CD4-positive, alpha-beta T cell treated with Interleukin-6 for 4 hours (primary cell): Measurements from ENCODE around the gene MRGPRF.

Source experiments
- DNase-seq: peaks from one replicate; pipeline ENCODE4 v3.0.0-alpha.2; 2020; ENCODE audit warnings: mixed read lengths

The MRGPRF gene

DNA sequence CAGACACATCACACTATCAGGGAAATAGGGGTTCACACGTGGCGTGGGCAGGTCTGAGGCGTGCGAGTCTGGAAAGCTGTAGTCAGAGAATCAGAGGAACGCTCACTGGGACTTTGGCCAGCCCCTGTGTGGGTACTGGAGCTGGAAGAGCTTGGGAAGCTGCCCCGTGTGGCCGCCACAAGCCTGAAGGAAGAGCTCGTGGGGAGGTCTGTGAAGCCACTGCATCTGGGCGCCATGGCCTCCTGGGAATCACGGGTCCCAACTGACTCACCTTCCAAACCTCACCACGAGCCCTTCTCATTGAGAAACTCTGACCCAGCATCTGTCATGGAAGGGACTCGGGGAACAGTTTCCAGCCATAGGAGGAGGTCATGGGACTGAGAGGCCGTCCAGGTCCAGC is 5.9 kb upstream of the MRGPRF start:
- no peak for DNase-seq

DNA sequence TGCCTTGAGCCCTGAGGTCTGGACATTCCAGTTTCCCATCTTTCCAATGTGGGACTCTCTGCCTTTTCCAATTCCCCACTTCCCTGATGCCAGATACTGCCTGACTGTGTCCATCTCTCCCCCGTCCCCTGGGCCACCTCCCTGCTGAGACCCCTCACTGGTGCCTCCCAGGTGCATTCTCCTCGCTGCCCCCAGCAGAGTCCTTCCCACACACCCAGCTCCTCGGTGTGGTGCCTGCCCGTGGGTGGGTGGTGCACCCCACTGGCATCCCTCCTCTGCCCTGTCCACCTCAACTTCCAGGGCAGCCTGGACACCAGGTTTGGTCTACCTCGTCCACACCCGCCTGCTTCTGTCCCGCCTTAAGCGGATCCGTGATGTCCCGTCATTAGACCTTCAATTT is 4.9 kb upstream of the MRGPRF start:
- no peak for DNase-seq

DNA sequence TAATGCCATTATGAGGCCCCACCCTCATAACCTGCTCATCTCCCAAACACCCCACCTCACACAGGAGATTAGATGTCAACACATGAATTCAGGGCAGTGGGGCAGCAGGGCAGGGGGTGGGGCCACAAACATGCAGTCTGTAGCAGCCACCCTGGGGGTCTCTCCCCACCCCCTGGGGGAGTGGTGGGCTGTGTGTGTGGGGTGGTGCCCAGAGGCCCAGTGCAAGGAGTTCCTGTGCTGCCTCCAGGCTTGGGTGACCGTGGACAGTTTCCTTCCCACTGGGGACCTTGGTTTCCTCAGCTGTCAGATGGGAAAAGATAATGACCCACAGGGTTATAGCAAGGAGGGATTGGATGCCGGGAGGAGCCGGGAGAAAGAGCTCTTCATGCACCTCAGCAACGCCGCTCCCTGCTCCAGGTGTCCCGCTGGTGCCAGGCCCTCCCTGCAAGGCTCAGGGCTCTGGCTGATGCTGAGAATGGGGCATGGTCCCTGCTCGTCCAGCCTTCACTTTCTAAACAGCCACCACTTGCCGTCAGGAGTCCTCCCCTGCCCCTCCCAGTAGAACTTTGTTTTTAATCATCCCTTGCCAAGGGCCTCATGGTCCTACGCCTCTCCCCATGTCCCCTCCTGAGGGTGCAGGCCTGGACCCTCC is 2.0 kb upstream of the MRGPRF start:
- no peak for DNase-seq

DNA sequence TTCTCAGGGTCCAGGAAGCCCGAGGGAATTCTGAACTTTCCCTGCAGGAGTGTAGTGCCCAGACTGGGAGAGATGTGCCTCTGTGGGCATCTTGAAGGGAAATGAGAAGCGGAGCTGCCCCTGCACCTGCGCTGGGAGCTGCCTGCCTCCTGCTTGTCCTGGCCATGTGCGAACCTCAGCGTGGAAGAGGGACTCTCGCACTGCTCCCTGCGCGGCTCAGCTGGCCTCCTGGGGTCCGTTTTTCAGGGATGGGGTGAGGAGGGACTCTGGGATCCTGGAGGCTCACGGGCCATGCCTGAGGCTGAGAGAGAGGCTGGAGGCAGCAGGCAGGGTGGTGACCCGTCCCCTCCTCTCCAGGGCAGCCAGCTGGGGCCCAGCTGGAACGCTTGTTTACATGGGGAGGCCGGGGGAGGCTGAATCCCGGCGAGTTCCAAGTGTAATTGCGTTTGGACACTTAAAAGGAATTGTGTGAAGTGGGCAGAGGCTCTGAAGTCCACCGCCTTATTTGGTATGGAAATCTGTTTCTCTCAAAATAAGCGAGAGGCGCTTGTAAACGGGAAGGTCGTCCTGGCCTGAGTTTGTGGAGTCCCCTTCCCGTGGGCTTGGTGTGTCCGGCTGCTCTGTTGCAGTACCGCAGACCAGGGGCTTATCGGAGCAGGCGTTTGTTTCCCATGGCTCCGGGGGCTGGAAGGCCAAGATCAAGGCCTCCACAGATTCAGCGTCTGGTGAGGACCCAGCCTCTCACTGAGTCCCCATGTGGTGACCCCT is 1.2 kb upstream of the MRGPRF start:
- no peak for DNase-seq

DNA sequence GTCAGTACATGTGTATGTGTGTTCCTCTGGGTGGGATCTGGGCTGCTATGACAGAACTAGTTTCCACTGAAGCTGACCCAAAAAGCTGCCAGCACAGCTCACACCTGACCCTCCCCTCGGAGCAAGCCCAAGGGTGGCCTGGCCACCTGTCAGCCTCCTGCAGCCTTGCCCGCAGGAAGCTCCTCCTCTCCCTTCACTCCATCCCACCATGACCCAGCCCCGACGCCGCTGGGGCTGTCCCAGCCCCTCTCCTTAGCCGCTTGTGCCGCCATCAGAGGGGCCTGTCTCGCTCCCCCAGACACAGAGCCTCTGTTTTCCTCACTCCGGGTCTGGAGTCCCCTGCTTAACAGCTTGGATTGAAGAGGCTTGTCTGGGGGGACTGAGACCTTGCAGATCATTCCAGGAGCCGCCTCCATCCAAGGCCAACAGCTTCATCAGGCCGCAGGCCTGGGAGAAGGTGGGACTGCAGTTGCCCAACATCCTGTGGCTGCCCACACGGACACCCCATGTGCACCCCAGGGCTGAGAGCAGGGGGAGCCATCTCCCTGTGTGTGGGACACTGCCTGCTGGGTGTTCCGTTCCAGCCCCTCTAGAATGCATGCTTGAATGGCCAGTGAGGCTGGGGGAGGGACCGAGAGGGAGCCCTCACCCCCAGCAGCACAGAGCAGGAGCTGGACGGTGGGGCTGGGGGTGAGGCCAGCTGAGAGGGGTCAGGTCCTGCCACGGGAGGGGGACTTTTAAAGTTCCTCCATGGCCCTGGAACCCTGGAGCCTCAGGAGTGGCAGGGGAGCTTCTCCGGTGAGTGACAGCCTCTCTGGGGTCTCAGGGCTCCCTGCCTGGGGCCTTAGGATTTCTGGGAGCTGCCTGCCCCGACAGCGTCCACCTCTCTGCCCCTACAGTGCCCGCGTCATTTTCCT is 696 bp downstream of the MRGPRF start:
- DNase-seq = no peak

DNA sequence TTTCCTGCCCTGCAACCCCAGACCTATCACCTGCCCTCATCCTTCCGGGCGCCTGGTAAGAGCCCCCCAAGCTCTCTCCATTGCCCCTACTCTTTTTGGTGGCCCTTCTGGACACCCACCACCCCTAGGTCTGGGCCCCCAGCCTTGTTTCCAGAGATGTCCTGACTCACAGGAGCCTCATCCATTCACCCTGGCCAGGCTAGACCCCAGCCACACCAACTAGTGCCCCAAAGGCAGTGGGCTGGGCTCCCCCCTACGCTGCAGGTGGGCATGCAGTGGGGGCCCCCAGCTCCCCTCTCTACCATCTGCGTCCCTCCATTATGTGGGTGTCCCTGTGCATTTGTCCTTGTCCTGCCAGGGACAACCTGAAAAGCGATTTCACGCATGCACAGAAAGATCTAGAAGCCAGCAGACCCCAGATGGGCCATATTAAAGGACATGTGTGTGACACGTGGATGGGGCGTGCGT is 1.4 kb downstream of the MRGPRF start:
- no peak for DNase-seq

DNA sequence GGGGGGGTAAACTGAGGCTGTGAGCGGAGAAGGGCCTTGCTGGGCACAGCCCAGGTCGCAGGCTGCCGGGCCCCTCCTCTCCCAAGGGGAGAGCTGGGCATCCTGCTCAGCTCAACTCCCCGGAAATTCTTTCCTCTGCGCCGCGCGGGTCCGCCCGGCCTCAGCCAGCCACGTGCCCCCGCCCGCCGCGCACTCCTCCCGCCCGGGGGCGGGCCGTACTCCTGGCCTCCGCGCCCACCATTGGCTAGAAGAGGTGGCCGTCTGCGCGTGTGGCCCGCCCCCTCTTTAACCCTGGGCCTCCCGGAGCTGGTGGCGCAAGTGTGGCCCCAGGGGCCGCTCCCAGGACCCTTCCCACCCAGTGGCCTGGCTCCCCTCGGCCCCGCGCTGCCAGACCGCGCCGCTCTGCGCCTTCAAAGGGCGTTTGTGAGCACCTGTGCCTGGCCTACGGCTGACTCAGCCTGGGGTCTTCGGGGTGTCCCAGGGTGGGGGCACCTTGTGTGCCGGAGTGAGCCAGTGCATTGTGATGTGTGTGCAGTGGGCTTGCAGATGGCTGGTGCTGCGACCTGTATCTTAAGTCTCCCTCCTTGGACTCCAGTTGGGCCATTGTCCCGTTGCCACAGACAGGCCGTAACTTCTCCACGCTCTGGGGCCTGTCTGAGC is 2.0 kb downstream of the MRGPRF start:
- DNase-seq = peak; percentile 21

DNA sequence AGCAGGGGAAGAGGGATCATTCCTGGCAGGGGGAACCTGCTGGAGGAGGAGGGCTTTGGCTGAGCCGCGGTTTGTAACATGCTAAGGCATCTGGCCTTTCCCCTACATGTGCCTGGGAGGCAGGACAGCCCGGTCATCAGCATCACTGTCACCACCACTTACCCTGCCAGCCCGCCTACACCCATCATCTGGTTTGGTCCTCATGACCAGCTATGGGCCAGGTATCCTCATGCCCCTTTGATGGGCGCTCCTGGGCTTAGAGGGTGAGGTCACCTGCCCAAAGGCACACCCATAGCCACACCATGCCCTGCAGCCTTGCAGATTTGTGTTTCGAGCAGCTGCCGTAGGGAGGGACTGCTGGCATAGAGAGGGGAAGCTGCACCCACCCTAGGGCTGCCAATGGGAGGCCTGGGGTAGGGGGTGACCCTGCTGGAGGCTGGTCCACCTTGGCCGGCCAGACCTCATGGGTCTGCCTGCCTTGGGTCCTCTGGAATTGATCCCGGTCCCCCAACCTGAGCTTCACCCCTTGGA is 2.6 kb downstream of the MRGPRF start:
- DNase-seq = no peak

DNA sequence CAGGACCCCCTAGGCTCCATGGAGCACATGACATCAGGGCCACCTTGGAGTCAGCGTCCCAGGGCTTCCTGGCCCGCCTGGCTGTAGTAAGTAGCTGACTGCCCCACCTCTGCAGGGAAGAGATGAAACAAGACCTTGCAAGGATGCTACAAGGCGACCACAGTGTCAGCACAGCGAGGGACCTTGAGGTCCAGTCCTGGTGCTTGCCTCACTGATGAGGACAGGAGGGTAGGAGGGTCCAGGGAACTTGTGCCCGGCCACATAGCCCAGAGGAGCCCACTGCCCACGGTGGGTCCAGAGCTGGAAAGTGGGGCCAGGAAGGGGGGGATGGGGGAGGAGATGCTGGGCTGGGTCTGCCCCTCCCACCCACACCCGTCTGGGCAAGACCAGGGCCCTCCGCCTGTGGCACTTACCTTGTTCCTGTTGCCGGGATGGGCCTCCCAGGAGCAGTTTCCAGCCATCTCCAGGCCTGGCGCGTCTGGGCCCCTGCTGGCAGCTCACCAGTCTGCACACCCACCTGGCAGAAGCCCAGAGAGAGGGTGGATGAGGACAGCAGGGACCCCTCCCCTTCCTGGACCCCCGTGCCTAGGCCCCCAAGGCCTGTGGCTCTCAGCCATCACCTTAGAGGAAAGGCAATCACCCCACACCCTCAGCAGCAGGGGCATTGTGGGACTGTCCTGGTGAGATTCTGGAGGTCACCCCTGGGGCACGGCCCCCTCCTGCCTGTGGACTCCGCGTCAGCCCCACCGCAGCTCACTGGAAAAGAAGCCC is 3.4 kb downstream of the MRGPRF start:
- DNase-seq = no peak

DNA sequence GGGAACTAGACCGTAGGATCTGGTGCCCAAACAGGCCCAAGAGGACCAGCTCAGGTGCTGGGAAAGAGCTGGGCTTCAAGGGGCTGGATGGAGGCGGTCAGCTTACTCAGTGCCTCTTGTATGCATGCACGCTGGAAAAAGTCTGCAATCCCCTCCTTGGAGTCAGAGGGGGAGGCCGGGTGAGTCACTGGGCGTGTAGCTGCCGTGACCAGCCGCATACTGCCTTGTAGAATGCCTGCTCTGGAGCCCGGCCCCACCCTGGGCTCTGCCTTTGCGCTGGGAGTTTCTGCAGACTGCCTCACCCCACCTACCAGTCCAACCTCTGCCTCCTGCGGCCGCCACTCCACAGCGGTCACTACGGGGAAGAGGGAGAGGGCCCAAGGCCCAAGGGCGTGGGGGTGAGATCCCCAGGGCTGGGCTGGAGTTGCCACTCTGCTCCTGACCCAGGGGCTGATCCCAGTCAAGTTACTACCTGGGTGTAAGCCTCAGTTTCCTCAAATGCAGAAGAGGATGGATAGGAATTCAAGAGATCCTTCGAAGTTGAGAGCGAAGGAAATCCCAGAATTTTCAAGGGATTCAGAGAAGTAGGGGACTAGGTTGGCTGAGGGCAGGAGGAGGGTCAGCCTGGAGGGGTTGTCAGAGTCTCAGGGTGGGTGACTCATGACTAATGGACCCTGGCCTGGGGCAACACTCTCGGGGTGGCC is 4.2 kb downstream of the MRGPRF start:
- no peak for DNase-seq

DNA sequence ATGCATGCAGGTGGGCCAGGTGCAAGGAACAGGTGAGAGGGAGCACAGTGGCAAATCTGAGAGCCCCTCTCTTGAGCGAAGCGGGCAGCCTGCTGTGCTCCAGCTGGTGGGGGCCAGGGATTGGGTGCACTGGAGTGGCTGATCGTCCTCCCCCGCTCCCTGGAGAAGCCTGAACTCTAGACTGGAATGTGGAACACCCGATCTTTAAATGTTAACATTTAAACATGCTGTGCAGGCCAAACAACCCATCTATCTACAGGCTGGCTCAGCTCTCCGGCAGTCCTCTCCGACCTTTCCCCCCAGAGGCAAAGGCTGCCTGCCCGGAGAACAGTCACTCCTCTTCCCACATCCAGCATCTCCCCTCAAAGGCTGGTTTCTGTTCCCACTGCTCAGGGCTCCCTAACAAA is 5.1 kb downstream of the MRGPRF start:
- no peak for DNase-seq

DNA sequence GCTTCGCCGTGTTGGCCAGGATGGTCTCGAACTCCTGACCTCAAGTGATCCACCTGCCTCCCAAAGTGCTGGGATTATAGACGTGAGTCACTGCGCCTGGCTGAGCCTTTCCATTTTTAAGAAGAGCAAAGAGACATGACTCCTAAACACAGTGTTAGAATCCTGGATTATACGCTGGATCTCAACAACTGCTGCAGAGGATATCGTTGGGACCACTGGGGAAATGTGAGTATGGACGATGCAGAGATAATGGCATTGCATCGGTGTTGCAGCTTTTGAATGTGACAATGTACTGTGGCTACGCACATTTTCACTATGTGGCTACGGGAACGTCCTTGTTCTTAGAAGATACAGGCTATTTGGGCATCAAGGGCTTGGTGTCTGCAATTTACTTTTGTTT is 6.2 kb downstream of the MRGPRF start:
- no peak for DNase-seq

DNA sequence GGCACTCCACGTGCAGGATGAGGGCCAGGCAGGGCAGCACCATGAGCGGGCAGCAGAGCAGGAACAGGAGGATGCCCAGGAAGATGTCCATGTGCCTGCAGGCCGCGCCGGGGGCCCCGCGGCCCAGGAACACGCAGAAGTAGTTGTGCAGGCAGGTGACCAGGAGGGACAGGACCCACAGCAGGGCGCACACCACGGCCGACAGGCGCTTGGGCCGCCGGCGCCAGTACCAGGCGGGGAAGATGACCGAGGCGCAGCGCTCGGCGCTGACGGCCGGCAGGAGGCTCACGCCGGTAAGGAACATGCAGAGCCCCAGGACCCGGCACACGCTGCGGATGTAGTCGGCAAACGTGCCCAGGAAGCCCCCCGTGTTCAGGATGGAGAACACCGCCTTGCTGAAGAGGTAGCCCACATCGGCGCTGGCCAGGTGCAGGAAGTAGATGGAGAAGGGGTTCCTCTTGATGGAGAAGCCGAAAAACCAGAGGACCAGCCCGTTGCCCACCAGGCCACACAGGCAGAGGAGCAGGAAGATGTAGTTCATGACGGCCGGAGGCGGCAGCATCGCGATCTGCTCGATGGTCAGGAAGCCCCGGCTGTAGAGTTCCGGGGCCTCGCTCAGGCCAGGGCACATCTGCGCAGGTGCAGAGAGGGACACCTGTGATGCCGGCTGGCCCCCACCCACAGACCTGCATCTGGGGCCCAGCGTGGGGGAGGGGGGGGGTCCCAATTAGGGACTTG is 7.2 kb downstream of the MRGPRF start:
- no peak for DNase-seq

DNA sequence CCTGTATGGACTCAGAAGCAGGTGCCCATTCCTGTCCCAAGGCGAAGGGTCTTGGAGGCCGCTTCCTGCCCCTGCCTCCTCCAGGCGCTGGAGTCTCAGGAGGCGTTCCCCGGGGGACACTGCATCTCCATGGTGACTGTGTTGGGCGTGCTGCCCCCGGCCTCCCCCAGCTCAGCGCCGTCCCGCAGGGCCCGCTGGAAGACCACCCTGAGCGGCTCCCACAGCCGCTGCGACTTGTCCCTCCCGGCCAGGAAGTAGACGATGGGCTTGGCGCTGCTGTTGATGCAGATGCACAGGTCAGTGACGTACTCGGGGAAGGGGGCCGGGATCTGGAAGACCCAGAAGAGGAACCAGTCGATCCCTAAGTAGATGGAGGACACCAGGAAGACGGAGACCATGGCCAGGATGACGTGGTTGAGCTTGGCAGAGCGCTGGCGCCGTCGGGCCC is 7.8 kb downstream of the MRGPRF start:
- no peak for DNase-seq

DNA sequence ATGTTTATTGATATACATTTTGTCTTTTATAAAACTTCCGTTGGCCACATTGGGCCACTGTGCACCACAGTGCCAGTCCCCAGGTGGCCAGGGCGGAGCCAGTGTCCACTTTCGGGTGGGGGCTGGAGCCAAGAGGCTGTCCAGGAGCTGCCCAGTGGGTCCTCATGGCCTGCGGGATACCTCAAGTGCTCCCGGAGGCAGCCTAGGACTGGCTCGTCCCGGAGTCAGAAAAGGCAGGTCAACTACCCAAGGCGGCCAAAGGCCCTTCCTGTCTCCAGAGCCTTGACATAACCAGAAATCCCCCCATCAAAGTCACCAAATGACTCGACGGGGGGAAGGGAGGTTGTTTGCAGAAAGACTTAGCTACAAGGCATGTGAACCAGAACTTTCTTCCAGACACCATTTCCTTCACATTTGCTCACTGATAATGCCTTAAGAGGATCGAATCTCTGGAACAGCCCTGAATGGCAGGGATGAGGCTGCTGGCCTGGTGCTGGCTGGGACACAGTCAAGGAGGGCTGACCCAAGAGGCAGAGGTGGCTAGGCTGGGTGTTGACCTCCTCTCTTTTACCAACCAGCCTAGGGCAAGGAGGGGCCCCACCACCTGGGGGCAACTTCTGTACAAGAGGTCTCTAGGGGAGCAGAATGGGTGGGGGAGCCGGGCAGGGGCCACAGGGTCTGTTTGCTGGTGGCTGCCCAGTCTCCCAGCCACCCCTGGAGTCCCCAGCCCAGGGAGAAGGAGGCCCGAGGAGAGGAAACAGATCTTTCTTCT is 8.4 kb downstream of the MRGPRF start:
- DNase-seq = no peak

DNA sequence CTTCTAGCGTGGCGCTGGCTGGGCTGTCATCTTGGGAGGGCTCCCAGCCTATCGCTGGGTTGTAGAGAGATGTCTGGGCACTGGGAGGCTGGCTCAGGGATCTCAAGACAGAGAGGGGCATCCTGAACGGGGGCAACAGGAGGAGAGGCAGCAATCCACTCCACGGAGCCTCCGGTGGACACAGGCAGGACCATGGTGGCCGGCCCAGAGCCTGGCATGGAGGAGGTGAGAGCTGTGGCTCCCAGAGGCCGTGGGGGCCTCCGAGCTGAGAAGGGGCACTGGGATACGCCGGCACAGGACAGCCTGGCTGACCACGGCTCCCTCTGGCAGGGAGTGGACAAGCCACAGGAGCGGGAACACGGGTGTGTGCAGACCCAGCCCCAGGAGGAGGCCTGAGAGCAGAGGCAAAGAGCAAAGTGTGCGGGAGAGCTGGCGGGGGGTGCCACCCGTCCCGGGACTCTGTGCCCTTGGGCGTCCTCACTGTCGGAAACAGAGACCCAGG is 9.1 kb downstream of the MRGPRF start:
- no peak for DNase-seq

DNA sequence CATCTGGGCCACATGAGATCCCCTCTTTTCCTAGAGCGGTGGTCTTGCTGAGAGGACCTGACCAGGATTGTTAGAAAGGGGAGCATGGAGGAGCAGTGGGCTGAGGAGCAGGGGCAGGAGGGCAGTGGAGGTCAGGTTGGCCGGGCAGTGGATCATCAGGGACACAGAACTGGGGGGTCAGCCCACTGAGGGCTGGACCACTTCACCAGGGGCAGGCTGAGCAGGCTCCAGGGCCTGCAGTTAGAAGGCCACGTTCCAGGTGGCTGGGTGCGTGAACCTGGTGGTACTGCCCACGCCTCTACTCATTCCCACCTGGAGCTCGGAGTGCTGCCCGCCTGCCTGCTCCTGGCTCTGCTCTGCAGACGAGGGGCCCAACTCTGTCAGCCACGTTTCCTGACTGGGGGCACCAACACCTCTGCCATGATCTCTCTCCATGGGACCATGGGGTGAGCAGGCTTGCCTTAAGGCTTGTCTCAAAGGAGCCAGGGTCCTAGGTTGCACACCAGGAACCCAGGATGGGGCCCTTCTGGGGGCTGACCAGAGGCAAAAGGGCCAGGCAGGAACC is 9.7 kb downstream of the MRGPRF start:
- no peak for DNase-seq

DNA sequence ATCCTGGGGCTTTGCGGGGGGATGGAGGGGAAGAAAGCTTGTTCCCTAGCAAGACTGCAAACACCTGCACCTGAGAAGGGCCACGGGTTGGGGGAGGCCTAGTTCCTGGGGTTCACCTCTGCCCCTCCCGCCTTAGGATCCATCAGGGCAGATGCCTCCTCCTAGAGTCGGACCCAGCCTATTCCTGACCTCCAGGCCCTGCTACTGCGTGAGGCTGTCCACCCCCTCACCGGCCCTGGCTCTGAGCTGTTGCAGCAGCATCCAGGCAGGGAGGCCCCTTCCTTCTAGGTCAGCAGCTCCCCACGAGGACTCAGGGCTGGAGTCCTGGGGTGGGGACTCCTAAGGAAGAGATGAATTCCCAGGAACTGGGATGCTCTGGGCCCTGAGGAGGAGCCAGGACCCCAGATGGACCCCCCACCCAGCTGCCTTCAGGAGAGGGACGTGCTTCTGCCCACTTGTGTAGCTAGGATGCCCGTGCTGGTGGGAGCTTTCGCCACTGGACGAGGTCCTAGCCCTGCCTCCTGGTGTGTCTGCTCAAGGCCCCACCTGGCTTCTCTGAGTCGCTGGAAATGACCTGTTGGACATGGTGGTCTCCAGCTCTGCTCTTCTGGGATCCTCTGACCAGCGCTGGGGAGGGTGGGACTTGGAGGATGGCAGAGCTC is 10.3 kb downstream of the MRGPRF start:
- DNase-seq = no peak
